GM23338 (cell line): ENCODE data around the gene SPDYE3. TPM values are rescaled to one million over a fixed set of nuclear protein-coding genes. Genes with fewer than 3 reads are reported as not detected.
A peak's percentile ranks its signal among the peaks of the same experiment; 100 is the strongest.
"Not testable (repeated sequence)": the region's sequence is repeated elsewhere in the genome, so short reads cannot be mapped to it uniquely, and the experiment has no call there.

Source experiments
- ATAC-seq: fragments of 200-7000 bp; cut with Tn5 transposase; 3 replicates; pipeline ENCODE4 v1.9.1; 2020
- DNase-seq: peaks from one replicate; pipeline ENCODE4 v3.0.0-alpha.2; 2015; ENCODE audit warnings: low spot score
- H2AFZ ChIP-seq: fragments of 200-600 bp; sonication (generic); 2 replicates; pipeline ENCODE4 v1.8.0; 2016; ENCODE audit warnings: antibody characterized with exemption, mild to moderate bottlenecking, moderate library complexity
- H3F3A ChIP-seq: fragments of 200-600 bp; sonication (generic); replicated peaks from 2 replicates; pipeline ENCODE4 v1.8.0; 2017; ENCODE audit warnings: antibody characterized with exemption, mixed run types, low read depth
- H3K27ac ChIP-seq: fragments of 200-600 bp; sonication (generic); 2 replicates; pipeline ENCODE4 v1.6.1; 2016; ENCODE audit warnings: low read depth
- H3K27me3 ChIP-seq: fragments of 200-600 bp; sonication (generic); 2 replicates; pipeline ENCODE4 v1.8.0; 2016; ENCODE audit warnings: mild to moderate bottlenecking, mixed run types, moderate library complexity; ENCODE audit not compliant: insufficient read depth
- H3K36me3 ChIP-seq: fragments of 200-600 bp; sonication (generic); 2 replicates; pipeline ENCODE4 v1.8.0; 2016; ENCODE audit warnings: mild to moderate bottlenecking; ENCODE audit not compliant: insufficient read depth
- H3K4me1 ChIP-seq: fragments of 200-600 bp; sonication (generic); 2 replicates; pipeline ENCODE4 v1.8.0; 2016; ENCODE audit warnings: mild to moderate bottlenecking, moderate library complexity; ENCODE audit not compliant: insufficient read depth
- H3K4me2 ChIP-seq: fragments of 200-600 bp; sonication (generic); 2 replicates; pipeline ENCODE4 v1.7.1; 2017; ENCODE audit warnings: mixed run types
- H3K4me3 ChIP-seq: fragments of 200-600 bp; sonication (generic); 2 replicates; pipeline ENCODE4 v1.6.1; 2016; ENCODE audit warnings: mixed run types
- H3K79me2 ChIP-seq: fragments of 200-600 bp; sonication (generic); replicated peaks from 2 replicates; pipeline ENCODE4 v1.8.0; 2017; ENCODE audit warnings: mild to moderate bottlenecking; ENCODE audit not compliant: insufficient read depth
- H3K9me2 ChIP-seq: fragments of 200-600 bp; sonication (generic); 2 replicates; pipeline ENCODE4 v1.8.0; 2017; ENCODE audit not compliant: insufficient read depth
- H4K20me1 ChIP-seq: fragments of 200-600 bp; sonication (generic); replicated peaks from 2 replicates; pipeline ENCODE4 v1.8.0; 2017; ENCODE audit warnings: mild to moderate bottlenecking; ENCODE audit not compliant: insufficient read depth
- H3K27ac Mint-ChIP-seq: 2 replicates; pipeline ENCODE4 v1.8.0; 2020; ENCODE audit warnings: inconsistent platforms, mild to moderate bottlenecking, moderate library complexity, mixed read lengths
- H3K27me3 Mint-ChIP-seq: 3 replicates; pipeline ENCODE4 v1.8.0; 2022; ENCODE audit warnings: low read depth, mild to moderate bottlenecking, moderate library complexity, mixed read lengths, inconsistent platforms; ENCODE audit not compliant: insufficient read depth, poor library complexity
- H3K36me3 Mint-ChIP-seq: 3 replicates; pipeline ENCODE4 v1.8.0; 2021; ENCODE audit warnings: low read depth, mild to moderate bottlenecking, inconsistent platforms, moderate library complexity, mixed read lengths
- H3K4me1 Mint-ChIP-seq: 3 replicates; pipeline ENCODE4 v1.8.0; 2020; ENCODE audit warnings: mild to moderate bottlenecking, inconsistent platforms, mixed read lengths
- H3K4me3 Mint-ChIP-seq: 3 replicates; pipeline ENCODE4 v1.8.0; 2021; ENCODE audit warnings: moderate library complexity, mild to moderate bottlenecking, inconsistent platforms, mixed read lengths
- H3K9me3 Mint-ChIP-seq: 3 replicates; pipeline ENCODE4 v1.8.0; 2020; ENCODE audit warnings: moderate library complexity, mild to moderate bottlenecking, inconsistent platforms, mixed read lengths
- long read RNA-seq: library from polyadenylated mRNA; unstranded; transcript quantifications from one replicate; pipeline ENCODE4 v2.0.0, GENCODE V29; 2020; ENCODE audit not compliant: unreplicated experiment
- polyA plus RNA-seq: library from polyadenylated mRNA; unstranded; fragments of >200 nt; fragmentation: Nextera tagmentation; extraction: Ambion mirVana; gene quantifications from 2 replicates; pipeline ENCODE4 v1.2.1, GENCODE V29; 2016
- total RNA-seq: library from RNA; depleted of rRNA; stranded (reverse); fragments of >200 nt; shearing (Covaris generic); gene quantifications from 2 replicates; pipeline ENCODE4 v1.2.3, GENCODE V29; 2014; rRNA removed

The SPDYE3 gene
- total RNA-seq (not detected in 2 replicates), polyA plus RNA-seq (3.6 and 4.1 TPM in 2 replicates)
- long read RNA-seq, partial matches to known transcripts: 0 of 1 reads
- long read RNA-seq, other reads (novel, unspliced or antisense): 1 of 1 reads

- not testable (repeated sequence) for H3K4me1 Mint-ChIP-seq, H3F3A ChIP-seq, H3K4me3 ChIP-seq, H3K27ac ChIP-seq, H3K9me2 ChIP-seq, DNase-seq, H3K36me3 ChIP-seq, H4K20me1 ChIP-seq, H2AFZ ChIP-seq, H3K9me3 Mint-ChIP-seq, H3K27ac Mint-ChIP-seq, H3K79me2 ChIP-seq, H3K27me3 Mint-ChIP-seq, H3K4me3 Mint-ChIP-seq, H3K36me3 Mint-ChIP-seq, H3K4me1 ChIP-seq, ATAC-seq, H3K27me3 ChIP-seq, H3K4me2 ChIP-seq
Observed at GRCh38 chr7:100307402-100307801, at the start of gene SPDYE3. TSS of gene SPDYE3 (plus strand) at chr7:100307702. CDS start at chr7:100307886, 184 bp downstream.

- not testable (repeated sequence) for H3K9me2 ChIP-seq, H3K4me2 ChIP-seq, H3K27ac ChIP-seq, H3K27ac Mint-ChIP-seq, H3K4me3 ChIP-seq, H3K4me3 Mint-ChIP-seq, H2AFZ ChIP-seq, DNase-seq, H3K9me3 Mint-ChIP-seq, H3K27me3 Mint-ChIP-seq, H3F3A ChIP-seq, H3K36me3 ChIP-seq, H3K27me3 ChIP-seq, H3K36me3 Mint-ChIP-seq, H3K4me1 Mint-ChIP-seq, H4K20me1 ChIP-seq, H3K4me1 ChIP-seq
- H3K79me2 ChIP-seq: peaks cover 29% of the 10 kb centered on the region
- ATAC-seq: peak; percentile 70
Observed at GRCh38 chr7:100259984-100260383, 47.5 kb upstream of the SPDYE3 start.

- not testable (repeated sequence) for H3K27ac ChIP-seq, H3K27ac Mint-ChIP-seq, H3K36me3 ChIP-seq, H2AFZ ChIP-seq, H3K4me2 ChIP-seq, H3K9me2 ChIP-seq, H3K27me3 Mint-ChIP-seq, ATAC-seq, H3K4me1 ChIP-seq, H4K20me1 ChIP-seq, H3K27me3 ChIP-seq, DNase-seq, H3K4me3 Mint-ChIP-seq, H3K9me3 Mint-ChIP-seq, H3F3A ChIP-seq, H3K4me3 ChIP-seq, H3K36me3 Mint-ChIP-seq
- peaks cover 47% of the 10 kb centered on the region for H3K79me2 ChIP-seq
- H3K4me1 Mint-ChIP-seq: peaks cover 11% of the 10 kb centered on the region
Observed at GRCh38 chr7:100262896-100263295, 44.6 kb upstream of the SPDYE3 start.

DNA sequence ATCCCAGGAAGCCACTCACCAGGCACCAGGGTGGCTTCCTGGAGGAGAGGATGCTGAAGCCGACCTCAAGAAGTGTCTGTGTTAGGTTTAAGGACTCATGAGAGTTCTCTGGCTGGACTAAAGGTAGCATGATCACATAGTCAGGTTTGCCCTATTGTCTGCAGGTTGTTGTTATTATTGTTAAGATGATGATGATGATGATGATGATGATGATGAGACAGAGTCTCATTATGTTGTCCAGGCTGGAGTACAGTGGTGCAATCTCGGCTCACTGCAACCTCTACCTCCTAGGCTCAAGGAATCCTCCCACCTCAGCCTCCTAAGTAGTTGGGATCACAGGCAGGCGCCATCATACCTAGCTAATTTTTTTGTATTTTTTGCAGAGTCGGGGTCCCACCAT is 43.3 kb upstream of the SPDYE3 start:
- peaks cover 14% of the 10 kb centered on the region for H4K20me1 ChIP-seq
- not testable (repeated sequence) for H3K9me3 Mint-ChIP-seq, DNase-seq, H3K9me2 ChIP-seq, H3K4me3 ChIP-seq, H2AFZ ChIP-seq, H3K36me3 Mint-ChIP-seq, H3K36me3 ChIP-seq, H3K4me2 ChIP-seq, H3K4me1 ChIP-seq, H3K27ac Mint-ChIP-seq, H3K4me3 Mint-ChIP-seq, ATAC-seq, H3K27me3 Mint-ChIP-seq, H3F3A ChIP-seq, H3K27ac ChIP-seq, H3K27me3 ChIP-seq
- peaks cover 17% of the 10 kb centered on the region for H3K4me1 Mint-ChIP-seq
- peaks cover 61% of the 10 kb centered on the region for H3K79me2 ChIP-seq

GRCh38 chr7:100264669-100265165 is 42.8 kb upstream of the SPDYE3 start:
- Histone ChIP-seq H3K79me2 (peaks cover 65% of the 10 kb centered on the region), H4K20me1 (peaks cover 14% of the 10 kb centered on the region), H3K4me1 (peaks cover 10% of the 10 kb centered on the region; the same call in 1 of the 2 replicates)
- not testable (repeated sequence) for H3K36me3 Mint-ChIP-seq, H3K27ac ChIP-seq, H3K27me3 ChIP-seq, H3K4me3 ChIP-seq, H3K27ac Mint-ChIP-seq, H3K9me3 Mint-ChIP-seq, H3K4me3 Mint-ChIP-seq, H2AFZ ChIP-seq, H3K36me3 ChIP-seq, H3K9me2 ChIP-seq, H3K4me2 ChIP-seq, H3F3A ChIP-seq, ATAC-seq, DNase-seq, H3K27me3 Mint-ChIP-seq
- peaks cover 22% of the 10 kb centered on the region for H3K4me1 Mint-ChIP-seq

GRCh38 chr7:100265851-100266250 is 41.7 kb upstream of the SPDYE3 start:
- H3K27ac ChIP-seq, H3K36me3 Mint-ChIP-seq, ATAC-seq, H3K9me2 ChIP-seq, H3K36me3 ChIP-seq, H3K27me3 Mint-ChIP-seq, H3K4me3 ChIP-seq, H3K9me3 Mint-ChIP-seq, H3K27ac Mint-ChIP-seq, H2AFZ ChIP-seq, H3K4me2 ChIP-seq, DNase-seq, H3K4me3 Mint-ChIP-seq, H3K27me3 ChIP-seq, H3F3A ChIP-seq: not testable (repeated sequence)
- H3K4me1 Mint-ChIP-seq: peaks cover 31% of the 10 kb centered on the region
- H3K4me1 ChIP-seq: peaks cover 10% of the 10 kb centered on the region; the same call in 1 of the 2 replicates
- peaks cover 64% of the 10 kb centered on the region for H3K79me2 ChIP-seq
- H4K20me1 ChIP-seq: peaks cover 14% of the 10 kb centered on the region
